Stimulated activated CD8-positive, alpha-beta memory T cell treated with anti-CD3 and anti-CD28 coated beads, Interleukin-7, amount 100 ng/mL, for 48 hours (primary cell): ENCODE results near the gene WDR41.
"Not testable (repeated sequence)": the region's sequence is repeated elsewhere in the genome, so short reads cannot be mapped to it uniquely, and the experiment has no call there.

Experiments
- DNase-seq, 2 donors: peaks; one replicate each; pipeline ENCODE4 v3.0.0-alpha.2; 2020; ENCODE audit warnings: low read depth in 1 of 2; ENCODE audit errors: extremely low read depth in 1 of 2

Gene WDR41, protein sequence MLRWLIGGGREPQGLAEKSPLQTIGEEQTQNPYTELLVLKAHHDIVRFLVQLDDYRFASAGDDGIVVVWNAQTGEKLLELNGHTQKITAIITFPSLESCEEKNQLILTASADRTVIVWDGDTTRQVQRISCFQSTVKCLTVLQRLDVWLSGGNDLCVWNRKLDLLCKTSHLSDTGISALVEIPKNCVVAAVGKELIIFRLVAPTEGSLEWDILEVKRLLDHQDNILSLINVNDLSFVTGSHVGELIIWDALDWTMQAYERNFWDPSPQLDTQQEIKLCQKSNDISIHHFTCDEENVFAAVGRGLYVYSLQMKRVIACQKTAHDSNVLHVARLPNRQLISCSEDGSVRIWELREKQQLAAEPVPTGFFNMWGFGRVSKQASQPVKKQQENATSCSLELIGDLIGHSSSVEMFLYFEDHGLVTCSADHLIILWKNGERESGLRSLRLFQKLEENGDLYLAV

DNA sequence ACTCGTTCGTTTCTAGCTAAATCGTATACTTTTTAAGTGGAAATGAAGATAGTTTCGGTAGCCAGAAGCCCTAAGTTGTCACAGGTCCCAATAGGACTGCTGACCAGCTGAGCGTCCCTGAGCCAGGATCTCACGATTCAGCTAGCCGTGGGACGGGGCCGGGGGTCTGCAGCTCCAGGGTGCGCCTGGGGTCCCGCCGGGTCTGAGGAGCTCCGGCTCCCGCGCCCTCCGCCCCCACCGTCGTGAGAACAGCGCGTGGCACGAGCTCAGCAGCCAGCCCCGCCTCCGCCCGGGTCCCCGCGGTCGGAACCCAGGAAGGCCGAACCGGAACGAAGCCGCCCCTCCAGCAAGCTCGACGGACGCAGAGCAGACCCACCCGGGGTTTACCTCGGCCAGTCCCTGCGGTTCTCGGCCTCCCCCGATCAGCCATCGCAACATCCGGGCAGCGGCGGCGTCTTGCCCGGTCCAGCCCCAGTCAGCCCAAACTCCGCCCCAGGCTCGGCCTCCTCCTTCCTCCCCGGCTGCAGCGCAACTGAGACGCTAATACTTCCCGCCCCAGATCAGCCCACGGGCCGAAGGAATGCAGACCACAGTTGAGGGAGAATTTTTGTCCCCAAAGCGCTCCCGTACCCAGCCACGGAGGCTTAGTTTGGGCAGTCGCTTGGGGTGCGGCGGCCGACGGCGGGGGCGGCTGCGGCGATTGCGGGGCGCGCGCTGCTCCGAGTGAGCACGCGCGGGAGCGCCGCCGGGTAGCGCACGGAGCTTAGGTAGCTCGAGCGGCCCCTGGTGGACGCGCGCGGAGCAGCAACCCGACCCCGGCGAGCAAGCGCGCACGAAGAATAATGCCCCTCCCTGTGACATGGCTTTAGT lies at the start of gene WDR41:
TSS of gene WDR41 (minus strand) at position 534 of the 870 bp plus-strand sequence. CDS start at position 438, 96 bp downstream.
- peak; percentile 69 to 72 for DNase-seq

DNA sequence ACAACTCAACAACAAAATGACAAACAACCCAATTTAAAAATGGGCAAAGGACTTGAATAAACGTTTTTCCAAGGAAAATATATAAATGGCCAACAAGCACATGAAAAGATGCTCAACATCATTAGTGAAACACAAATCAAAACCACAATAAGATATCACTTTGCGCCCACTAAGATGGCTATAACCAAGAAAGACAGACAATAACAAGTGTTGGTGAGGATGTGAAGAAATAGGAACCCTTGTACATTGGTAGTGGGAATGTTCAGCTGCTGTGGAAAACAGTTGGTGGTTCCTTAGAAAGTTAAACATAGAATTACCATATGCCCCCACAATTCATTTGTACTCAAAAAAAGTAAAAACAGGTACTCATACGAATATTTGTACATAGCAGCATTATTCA lies 39.2 kb upstream of the WDR41 start:
- no peak for DNase-seq

DNA sequence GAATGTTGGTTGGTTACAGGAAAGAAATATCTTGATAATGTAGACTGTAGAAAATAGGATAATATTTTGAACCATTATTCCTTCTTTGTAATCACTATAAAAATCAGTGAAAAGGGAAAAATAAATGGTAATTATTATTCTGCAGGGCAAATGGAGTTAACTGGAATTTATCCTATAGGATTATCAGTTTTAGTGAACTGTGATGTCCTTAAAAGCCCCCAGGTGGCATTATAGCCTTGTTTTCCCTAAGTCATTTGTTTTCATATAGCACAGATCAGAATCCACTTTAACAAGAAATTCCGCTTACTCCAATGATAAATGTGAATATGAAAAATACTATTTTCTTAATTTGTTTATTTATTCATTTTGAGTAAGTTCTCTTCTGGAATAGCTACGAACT lies 26.2 kb upstream of the WDR41 start:
- no peak for DNase-seq

DNA sequence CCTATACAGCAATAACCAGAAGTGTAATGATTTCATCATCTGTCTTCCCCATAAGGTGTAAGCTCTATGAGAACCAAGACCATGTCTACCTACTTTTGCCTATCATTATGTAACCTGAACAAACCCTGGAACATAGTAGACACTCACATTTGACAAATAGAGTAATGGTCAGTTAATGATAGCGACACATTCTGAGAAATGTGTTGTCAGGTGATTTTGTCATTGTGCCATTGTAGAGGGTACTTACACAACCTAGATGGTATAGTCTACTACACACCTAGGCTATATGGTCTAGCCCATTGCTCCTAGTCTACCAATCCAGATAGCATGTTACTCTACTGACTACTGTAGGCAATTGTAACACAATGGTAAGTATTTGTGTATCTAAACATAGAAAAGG lies 22.3 kb upstream of the WDR41 start:
- no peak for DNase-seq

DNA sequence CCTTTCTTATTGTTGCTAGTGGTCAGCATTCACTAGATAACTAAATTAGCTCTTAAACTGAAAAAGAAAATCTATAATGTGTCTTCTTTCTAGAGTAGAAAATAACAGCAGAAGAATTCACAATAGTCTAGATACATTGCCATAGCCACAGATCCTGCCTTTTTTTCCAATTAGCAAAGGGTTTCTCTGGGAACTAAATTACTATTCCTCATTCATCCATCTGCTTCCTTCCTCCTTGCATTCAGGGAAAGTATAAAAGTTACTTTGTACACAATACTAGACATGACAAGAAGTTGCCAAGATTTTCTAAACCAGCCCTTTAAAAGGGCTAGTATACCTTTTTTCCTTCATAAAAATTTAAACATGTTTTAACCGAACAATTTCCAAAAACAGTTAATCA lies 21.2 kb upstream of the WDR41 start:
- DNase-seq: no peak

DNA sequence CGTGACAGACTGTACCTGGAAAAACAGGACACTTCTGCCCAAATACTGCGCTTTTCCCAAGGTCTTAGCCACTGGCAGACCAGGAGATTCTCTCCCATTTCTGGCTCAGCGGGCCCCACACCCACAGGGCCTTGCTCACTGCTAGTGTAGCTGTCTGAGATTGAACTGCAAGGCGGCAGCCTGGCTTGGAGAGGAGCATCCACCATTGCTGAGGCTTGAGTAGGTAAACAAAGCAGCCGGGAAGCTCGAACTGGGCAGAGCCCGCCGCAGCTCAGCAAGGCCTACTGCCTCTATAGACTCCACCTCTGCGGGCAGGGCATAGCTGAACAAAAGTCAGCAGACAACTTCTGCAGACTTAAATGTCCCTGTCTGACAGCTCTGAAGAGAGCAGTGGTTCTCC lies 9.0 kb upstream of the WDR41 start:
- not testable (repeated sequence) for DNase-seq

DNA sequence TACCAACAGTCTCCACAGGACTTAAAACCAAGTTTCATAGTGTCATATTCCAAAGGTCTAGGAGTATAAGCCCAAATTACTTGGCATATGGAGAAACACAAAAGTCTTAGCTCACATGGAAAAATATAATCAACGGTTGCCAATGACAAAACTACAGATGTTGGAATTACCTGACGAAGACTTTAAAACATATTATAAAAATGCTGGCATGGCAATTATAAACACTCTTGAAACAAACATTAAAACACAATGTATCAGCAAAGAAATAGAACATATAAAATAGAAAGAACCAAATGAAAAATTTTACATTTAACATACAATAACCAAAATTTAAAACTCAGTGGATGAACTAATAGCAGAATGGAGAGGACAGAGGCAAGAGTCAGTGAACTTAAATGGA lies 7.9 kb upstream of the WDR41 start:
- no peak for DNase-seq

DNA sequence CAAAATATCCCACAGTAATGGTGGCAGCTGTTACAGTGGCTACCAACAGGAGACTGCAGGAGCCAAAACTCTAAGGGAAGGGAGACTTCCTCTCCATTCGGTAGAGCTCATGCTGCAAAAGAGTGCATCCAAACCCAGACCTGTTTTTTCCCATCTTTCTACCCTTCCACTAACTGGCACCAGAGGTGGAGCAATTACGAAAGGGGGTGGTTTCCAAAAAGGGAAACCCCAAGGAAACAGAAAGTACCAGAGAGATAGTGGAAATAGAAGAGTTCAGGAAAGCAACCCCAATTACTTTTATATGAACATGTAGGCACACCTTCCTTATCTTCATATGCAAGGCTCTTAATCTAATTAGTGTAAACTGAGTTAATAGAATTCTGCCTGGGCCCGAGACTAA lies 7.3 kb upstream of the WDR41 start:
- DNase-seq: no peak

DNA sequence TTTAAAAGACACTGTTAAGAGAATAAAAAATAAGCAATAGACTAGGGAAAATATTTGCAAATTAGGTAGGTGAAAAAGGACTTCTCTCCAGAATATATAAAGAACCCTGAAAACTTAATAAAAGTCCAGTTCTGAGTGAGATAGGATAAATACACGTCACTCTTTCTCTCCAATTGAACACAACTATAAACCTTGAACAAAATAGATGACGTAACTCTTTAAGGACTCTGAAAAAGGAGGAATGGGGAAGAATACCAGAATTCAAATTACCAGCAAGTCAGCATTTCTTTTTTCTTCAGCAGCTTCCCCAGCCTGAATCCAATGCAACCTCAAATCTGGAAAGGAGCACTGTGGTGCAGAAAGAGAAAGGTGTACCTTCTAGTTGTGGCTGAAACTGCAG lies 6.8 kb upstream of the WDR41 start:
- DNase-seq: no peak

DNA sequence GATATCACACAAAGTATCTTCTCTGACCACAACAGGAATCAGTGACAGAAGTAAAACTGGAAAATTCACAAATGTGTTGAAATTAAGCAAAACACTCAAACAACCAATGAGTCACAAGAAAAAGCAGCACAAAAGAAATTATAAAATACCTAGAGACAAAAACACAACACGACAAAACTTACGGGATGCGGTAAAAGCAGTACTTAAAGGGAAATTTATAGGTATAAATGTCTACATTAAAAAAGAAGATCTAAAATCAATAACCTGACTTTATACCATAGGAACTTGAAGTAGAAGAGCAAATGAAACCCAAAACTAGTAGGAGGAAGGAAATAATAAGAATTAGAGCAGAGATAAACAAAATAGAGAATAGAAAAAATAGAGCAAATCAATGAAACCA lies 2.8 kb upstream of the WDR41 start:
- DNase-seq: no peak

DNA sequence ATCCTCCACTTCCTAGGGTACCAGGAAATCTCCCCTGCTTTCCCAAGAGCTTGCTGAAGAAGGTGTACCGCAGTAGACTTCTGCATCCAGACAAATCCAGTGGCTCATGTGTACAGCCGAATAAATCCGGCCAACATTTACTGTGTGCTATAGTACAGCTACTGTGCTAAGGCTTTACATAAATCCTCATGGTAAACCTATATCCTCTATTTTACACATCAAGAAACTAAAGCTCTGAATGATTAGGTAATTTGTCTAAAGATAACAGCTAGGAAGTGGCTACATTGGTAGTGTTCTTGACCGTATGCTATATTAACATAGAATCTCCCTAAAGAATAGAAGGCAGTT lies 511 bp upstream of the WDR41 start:
- no peak for DNase-seq

DNA sequence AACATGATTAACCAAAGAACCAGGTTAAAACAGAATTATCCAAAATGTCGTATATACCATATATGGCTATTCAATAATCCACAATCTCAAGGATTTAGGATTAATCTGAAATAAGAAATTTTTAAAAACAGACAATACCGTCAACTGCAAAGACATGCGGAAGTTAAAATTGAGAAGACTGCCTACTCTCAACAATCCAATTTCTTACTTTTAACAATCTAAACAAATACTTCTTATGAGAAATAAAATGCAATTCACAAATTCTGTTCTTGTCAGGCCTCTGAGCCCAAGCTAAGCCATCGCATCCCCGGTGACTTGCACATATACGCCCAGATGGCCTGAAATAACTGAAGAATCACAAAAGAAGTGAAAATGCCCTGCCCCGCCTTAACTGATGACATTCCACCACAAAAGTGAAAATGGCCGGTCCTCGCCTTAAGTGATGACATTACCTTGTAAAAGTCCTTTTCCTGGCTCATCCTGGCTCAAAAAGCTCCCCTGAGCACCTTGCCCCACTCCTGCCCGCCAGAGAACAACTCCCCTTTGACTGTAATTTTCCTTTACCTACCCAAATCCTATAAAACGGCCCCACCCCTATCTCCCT lies 1.3 kb downstream of the WDR41 start:
- not testable (repeated sequence) for DNase-seq

DNA sequence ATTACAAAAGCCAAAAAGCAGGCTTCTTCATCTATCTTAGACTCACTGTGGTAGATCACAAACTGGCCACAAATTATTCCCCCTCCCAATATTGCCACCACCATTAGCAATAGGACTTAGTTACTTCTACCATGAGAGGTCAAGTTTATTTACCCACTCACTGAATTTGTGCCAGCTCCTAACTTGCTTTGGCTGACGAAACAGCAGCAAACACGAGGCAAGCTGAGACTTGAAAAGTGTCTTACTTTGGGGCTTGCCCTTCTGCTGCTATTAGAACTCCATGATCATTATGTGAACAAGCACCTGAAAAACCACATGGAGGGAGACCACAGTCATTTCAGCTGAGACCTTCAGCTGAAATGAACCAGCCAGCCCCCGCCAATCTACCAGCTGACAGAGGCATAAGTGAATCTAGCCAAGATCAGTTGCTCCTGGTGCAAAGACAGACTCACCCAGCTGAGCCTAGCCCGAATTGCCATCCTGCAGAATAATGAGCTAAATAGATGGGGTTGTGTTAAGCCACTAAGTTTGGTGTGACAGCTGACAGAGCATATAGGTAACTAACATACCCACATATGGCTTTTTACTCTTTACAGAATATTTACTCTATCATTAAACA lies 5.7 kb downstream of the WDR41 start:
- no peak for DNase-seq

DNA sequence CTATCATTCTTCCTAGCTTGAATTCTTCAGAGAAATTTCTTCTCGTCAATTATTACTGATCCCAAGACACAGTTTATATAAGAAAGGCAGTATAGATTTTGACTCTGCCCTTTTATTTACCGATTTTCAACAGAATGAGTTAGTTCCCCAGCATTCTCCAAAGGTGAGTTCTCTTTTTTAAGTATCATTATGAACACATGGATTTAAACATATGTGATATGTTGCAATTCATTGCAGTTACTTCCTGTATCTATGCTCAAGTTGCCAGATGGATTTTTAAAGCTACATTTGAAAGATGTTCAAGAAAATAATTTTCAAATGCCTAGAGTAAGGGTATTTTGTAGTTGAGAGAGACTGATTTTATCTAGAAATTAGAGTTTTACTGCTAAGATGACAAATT lies 8.4 kb downstream of the WDR41 start:
- DNase-seq: no peak

DNA sequence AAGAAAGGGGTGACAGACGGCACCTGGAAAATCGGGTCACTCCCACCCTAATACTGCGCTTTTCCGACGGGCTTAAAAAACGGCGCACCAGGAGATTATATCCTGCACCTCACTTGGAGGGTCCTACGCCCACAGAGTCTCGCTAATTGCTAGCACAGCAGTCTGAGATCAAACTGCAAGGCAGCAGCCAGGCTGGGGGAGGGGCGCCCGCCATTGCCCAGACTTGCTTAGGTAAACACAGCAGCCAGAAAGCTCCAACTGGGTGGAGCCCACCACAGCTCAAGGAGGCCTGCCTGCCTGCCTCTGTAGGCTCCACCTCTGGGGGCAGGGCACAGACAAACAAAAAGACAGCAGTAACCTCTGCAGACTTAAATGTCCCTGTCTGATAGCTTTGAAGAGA lies 17.1 kb downstream of the WDR41 start:
- DNase-seq: not testable (repeated sequence)

DNA sequence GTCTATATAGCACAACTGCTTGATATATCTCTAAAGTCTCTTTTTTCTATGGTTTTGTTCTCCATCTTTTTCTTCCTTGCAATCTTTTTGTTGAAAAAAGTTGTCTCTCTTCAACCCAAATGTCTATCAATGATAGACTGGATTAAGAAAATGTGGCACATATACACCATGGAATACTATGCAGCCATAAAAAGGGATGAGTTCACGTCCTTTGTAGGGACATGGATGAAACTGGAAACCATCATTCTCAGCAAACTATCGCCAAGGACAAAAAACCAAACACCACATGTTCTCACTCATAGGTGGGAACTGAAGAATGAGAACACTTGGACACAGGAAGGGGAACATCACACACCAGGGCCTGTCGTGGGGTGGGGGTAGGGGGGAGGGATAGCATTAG lies 23.2 kb downstream of the WDR41 start:
- DNase-seq: not testable (repeated sequence)

DNA sequence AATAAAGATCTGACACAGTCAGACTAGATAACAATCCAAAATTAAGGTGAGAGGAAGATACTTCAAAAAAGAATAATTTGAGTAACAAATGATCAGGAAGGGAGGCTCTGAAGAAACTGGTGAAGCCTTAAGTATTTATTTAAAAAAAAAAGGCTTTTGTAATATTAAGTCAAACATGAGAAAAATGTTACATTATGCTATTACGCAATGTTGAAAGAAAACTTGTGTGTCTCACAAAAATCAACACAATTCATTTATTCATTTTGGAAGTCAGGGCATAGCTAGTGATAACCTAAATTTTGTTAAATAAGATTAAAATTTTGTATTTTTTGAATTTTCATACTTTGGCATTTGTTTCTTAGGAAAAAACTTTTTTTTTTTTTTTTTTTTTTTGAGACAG lies 28.2 kb downstream of the WDR41 start:
- no peak for DNase-seq

DNA sequence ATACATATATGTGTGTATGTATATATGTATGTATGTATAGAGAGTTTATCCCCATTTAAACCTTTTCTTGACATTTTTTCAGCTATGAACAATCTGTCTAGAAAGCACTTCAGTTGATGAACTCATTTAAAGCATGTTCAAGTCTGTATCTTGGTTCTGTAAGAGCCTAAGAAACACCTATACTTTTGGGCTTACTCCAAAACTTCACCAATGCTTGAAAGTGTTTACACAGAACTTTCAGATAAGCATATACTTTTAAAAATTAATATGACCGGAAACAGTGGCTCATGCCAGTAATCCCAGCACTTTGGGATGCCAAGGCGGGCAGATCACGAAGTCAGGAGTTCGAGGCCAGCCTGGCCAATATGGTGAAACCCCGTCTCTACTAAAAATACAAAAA lies 30.8 kb downstream of the WDR41 start:
- DNase-seq: no peak

DNA sequence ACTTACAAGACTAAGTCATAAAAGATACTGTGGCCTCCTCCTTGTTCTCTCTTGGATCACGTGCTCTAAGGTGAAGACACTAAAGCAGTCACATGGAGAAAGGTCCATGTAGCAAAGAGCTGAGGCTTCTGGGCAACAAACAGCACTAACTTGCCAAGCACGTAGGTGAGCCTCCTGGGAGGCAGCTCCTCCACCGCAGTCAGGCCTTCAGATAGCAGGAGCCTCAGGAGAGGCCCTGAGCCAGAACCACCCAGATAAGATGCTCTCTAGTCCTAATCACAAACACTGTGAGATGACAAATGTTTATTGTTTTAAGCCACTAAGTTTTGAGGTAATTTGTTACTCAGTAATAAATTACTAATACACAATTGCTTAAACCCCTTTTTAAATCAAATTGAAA lies 38.0 kb downstream of the WDR41 start:
- no peak for DNase-seq

DNA sequence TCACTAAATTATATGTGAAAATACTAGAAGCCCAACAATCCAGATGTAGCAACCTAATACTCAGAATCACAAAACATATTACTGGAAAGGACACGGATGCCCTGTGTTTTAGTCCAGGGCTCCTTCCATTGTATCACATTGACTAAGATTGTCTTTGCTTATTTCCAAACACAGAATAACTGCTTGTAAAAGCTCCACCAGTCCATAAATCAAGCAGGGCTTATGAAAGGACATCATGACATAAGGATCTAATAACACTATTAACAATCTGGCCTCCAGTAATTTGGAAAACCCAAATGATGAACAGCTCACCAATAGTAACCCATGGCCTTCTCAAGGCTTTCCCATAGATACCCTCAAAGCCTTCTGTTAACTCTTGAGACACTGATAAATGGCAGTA lies 39.8 kb downstream of the WDR41 start:
- DNase-seq: no peak

DNA sequence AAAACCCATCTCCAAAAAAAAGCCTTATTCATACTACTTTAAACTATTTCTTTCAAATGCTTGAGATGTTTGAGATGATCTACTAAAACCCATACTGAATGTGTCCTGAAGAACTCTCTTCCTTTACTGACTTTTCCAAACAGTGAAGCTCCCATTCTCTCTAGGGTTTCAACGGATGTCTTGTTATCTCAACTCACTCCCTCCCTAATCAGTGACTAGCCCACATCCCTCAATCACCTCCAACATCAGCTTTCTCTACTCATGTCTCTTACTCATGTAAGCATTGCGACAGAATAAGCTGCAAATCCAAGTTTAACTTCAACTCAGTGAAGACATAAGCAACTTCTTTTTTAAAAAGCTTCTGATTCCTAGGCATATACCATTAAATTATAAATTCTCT lies 42.1 kb downstream of the WDR41 start:
- no peak for DNase-seq
